GM12878 (cell line): ENCODE measurements around the gene ZNF132. TPM values are rescaled to one million over a fixed set of nuclear protein-coding genes. Genes with fewer than 3 reads are reported as not detected.

Experiments used
- ATAC-seq: fragments of 200-7000 bp; cut with Tn5 transposase; 3 replicates; pipeline ENCODE4 v1.9.1; 2020; ENCODE audit warnings: mild to moderate bottlenecking, moderate library complexity
- BruUV-seq: library from RNA; stranded (reverse); fragments of 400-500 nt; replicated peaks from 2 replicates; lab custom pipeline; 2021; lab: Mats Ljungman, UMichigan
- CTCF ChIA-PET: fragments of 300-600 bp; sonication (Branson Sonifier 250); formaldehyde crosslinking; extraction: SDS; loops from one replicate; lab custom pipeline; 2021; ENCODE audit warnings: inconsistent platforms; lab: Yijun Ruan, JAX
- POLR2A ChIA-PET: fragments of 350-600 bp; formaldehyde crosslinking; extraction: SDS; loops from one replicate; lab custom pipeline; 2021; ENCODE audit warnings: inconsistent platforms; lab: Charles Lee
- RAD21 ChIA-PET: fragments of 300-600 bp; sonication (Branson Sonifier 250); formaldehyde crosslinking; loops from one replicate; lab custom pipeline; 2023; ENCODE audit warnings: antibody characterized with exemption; ENCODE audit not compliant: unreplicated experiment; lab: Charles Lee
- SMC1A ChIA-PET: fragments of 300-600 bp; sonication (Branson Sonifier 250); formaldehyde crosslinking; loops from one replicate; lab custom pipeline; 2023; ENCODE audit not compliant: unreplicated experiment, uncharacterized antibody; lab: Charles Lee
- DNase-seq: peaks from one replicate; pipeline ENCODE4 v3.0.0-alpha.2; 2011; ENCODE audit warnings: low read depth, low spot score
- FAIRE-seq: peaks from 3 replicates; lab custom pipeline; 2011; peaks lifted over from hg19 to GRCh38; lab: Jason Lieb, UNC
- H2AFZ ChIP-seq: 2 replicates; pipeline ENCODE4 v1.6.0; 2011; ENCODE audit warnings: low read depth, low read length, control low read depth; ENCODE audit not compliant: control insufficient read depth
- H3K27ac ChIP-seq: 2 replicates; pipeline ENCODE4 v1.5.1; 2011; ENCODE audit warnings: control low read depth; ENCODE audit not compliant: control insufficient read depth, insufficient read depth
- H3K27me3 ChIP-seq, 2 experiments: replicated peaks in 1 of 2; 2 replicates each; pipeline versions ENCODE4 v1.6.0 to v1.6.1; 2011; ENCODE audit warnings: low read length in 1 of 2; ENCODE audit not compliant: control insufficient read depth in 2 of 2, insufficient read depth in 2 of 2
- H3K36me3 ChIP-seq, 2 experiments: 2 replicates each; pipeline ENCODE4 v1.5.1; 2011; ENCODE audit warnings: low read length in 1 of 2; ENCODE audit not compliant: control insufficient read depth in 2 of 2, insufficient read depth in 2 of 2
- H3K4me1 ChIP-seq: 2 replicates; pipeline ENCODE4 v1.6.1; 2011; ENCODE audit warnings: mild to moderate bottlenecking, low read length, moderate library complexity, mixed read lengths; ENCODE audit not compliant: control insufficient read depth, insufficient read depth
- H3K4me2 ChIP-seq: 2 replicates; pipeline ENCODE4 v1.6.0; 2011; ENCODE audit warnings: control low read depth; ENCODE audit not compliant: control insufficient read depth, insufficient read depth
- H3K4me3 ChIP-seq: fragments of 200-600 bp; sonication (generic); 2 replicates; pipeline ENCODE4 v1.5.1; 2016
- H3K79me2 ChIP-seq: 2 replicates; pipeline ENCODE4 v1.6.0; 2011; ENCODE audit warnings: low read length; ENCODE audit not compliant: control insufficient read depth, insufficient read depth
- H3K9ac ChIP-seq: 2 replicates; pipeline ENCODE4 v1.8.0; 2011; ENCODE audit warnings: low read length, control low read depth, mixed read lengths; ENCODE audit not compliant: control insufficient read depth, insufficient read depth
- H3K9me3 ChIP-seq: replicated peaks from 3 replicates; pipeline ENCODE4 v1.5.1; 2011; ENCODE audit warnings: mild to moderate bottlenecking, low read length; ENCODE audit not compliant: control insufficient read depth, insufficient read depth
- H4K20me1 ChIP-seq: 2 replicates; pipeline ENCODE4 v1.6.0; 2011; ENCODE audit not compliant: control insufficient read depth, insufficient read depth
- HDAC6 ChIP-seq: fragments of 200-600 bp; sonication (generic); IDR thresholded peaks from one replicate; pipeline ENCODE4 v1.8.0; 2017; ENCODE audit warnings: antibody characterized with exemption; ENCODE audit not compliant: unreplicated experiment
- POLR2AphosphoS5 ChIP-seq: IDR thresholded peaks from 2 replicates; pipeline ENCODE4 v1.6.1; 2011; ENCODE audit warnings: mild to moderate bottlenecking, low read length, inconsistent platforms
- WGBS: methylation state at CpG from one replicate; pipeline ENCODE4 v1.1.6; 2016; ENCODE audit warnings: low lambda C conversion rate; ENCODE audit not compliant: insufficient replicate concordance, insufficient coverage; ENCODE audit errors: missing lambda C conversion rate; 5-methylcytosine and 5-hydroxymethylcytosine counted together
- in situ Hi-C: fragments of 300-500 bp; cut with MboI; formaldehyde crosslinking; loops from 9 replicates; pipeline ENCODE4 v1.14.3; 2018; ENCODE audit warnings: mixed read lengths
- intact Hi-C: fragments of 100-400 bp; cut with micrococcal nuclease; formaldehyde crosslinking; loops from one replicate; pipeline ENCODE4 v1.14.2; 2022; ENCODE audit not compliant: unreplicated experiment
- polyA plus RNA-seq, 11 experiments: library from polyadenylated mRNA; depleted of rRNA in 4 of 11; unstranded in 6 of 11; stranded (reverse) in 5 of 11; fragments of >200 nt; fragmentation: Nextera tagmentation in 4 of 11; fragmentation: Illumina TruSeq in 1 of 11; extraction: Ambion mirVana in 4 of 11; extraction: Trizol in 1 of 11; gene quantifications; 1 replicate in 1 of 11; 2 replicates in 10 of 11; pipeline versions ENCODE4 v1.2.1 to v1.2.3, GENCODE V29; 2011 to 2016; ENCODE audit warnings: inconsistent platforms in 2 of 11, missing spikeins in 2 of 11, low read depth in 1 of 11
- total RNA-seq, 4 experiments: library from RNA; depleted of rRNA in 3 of 4; stranded (reverse); fragments of >200 nt in 3 of 4; fragmentation: Illumina TruSeq in 1 of 4; extraction: Trizol in 1 of 4; gene quantifications; 2 replicates each; pipeline versions ENCODE4 v1.2.1 to v1.2.3, GENCODE V29; 2013 to 2021
- TF ChIP-seq, protein P1 (sequence below): IDR thresholded peaks from 2 replicates; pipeline ENCODE4 v1.6.1; 2012; ENCODE audit warnings: improper control_type of control experiment, low read depth, low read length; ENCODE audit not compliant: insufficient replicate concordance

ZNF132 gene
- total and polyA plus RNA-seq, 10 of the 15 experiments (the other 5 are each of a cell fraction or from before 2014, with no cell fraction given): 0.56 to 4.0 (median 2.3) TPM

DNA sequence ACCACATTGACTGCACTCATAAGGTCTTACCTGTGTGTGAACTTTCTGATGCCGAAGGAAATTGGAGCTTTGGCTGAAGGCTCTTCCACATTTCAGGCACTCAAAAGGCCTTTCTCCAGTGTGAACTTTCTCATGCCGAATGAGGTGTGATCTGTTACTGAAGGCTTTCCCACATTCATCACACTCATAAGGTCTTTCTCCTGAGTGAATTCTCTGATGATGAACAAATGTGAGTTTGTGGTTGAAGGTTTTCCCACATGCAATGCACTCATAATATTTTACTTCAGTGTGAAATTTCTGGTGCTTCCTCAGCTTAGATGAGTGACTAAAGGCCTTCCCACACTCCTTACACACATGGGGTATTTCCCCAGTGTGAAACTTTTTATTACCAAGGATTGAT is 5.7 kb downstream of the ZNF132 start:
- no peak for DNase-seq
- no peak for FAIRE-seq
- ChIA-PET SMC1A (no interaction called here), POLR2A (no interaction called here), RAD21 (no interaction called here)
- in situ Hi-C loops: no loop called here
- Histone ChIP-seq H2AFZ (no peak overlapping the region), H3K4me3 (no peak overlapping the region), H3K36me3 (peaks cover 0 to 17% of the 10 kb centered on the region in 2 experiments; a peak in 2 of 4 replicates), H3K27ac (no peak overlapping the region), H3K4me2 (no peak overlapping the region), H3K9ac (no peak overlapping the region), H3K9me3 (peaks cover 57% of the 10 kb centered on the region)
- no TSS peak for BruUV-seq
- WGBS: 100% methylated on average over 2 of the region's 2 CpGs
- ATAC-seq: no peak
- TF ChIP-seq HDAC6 (no peak), POLR2AphosphoS5 (no peak)
- TF ChIP-seq, protein P1, sequence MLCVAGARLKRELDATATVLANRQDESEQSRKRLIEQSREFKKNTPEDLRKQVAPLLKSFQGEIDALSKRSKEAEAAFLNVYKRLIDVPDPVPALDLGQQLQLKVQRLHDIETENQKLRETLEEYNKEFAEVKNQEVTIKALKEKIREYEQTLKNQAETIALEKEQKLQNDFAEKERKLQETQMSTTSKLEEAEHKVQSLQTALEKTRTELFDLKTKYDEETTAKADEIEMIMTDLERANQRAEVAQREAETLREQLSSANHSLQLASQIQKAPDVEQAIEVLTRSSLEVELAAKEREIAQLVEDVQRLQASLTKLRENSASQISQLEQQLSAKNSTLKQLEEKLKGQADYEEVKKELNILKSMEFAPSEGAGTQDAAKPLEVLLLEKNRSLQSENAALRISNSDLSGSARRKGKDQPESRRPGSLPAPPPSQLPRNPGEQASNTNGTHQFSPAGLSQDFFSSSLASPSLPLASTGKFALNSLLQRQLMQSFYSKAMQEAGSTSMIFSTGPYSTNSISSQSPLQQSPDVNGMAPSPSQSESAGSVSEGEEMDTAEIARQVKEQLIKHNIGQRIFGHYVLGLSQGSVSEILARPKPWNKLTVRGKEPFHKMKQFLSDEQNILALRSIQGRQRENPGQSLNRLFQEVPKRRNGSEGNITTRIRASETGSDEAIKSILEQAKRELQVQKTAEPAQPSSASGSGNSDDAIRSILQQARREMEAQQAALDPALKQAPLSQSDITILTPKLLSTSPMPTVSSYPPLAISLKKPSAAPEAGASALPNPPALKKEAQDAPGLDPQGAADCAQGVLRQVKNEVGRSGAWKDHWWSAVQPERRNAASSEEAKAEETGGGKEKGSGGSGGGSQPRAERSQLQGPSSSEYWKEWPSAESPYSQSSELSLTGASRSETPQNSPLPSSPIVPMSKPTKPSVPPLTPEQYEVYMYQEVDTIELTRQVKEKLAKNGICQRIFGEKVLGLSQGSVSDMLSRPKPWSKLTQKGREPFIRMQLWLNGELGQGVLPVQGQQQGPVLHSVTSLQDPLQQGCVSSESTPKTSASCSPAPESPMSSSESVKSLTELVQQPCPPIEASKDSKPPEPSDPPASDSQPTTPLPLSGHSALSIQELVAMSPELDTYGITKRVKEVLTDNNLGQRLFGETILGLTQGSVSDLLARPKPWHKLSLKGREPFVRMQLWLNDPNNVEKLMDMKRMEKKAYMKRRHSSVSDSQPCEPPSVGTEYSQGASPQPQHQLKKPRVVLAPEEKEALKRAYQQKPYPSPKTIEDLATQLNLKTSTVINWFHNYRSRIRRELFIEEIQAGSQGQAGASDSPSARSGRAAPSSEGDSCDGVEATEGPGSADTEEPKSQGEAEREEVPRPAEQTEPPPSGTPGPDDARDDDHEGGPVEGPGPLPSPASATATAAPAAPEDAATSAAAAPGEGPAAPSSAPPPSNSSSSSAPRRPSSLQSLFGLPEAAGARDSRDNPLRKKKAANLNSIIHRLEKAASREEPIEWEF: no peak
- TF ChIP-seq, all 136 proteins: peak for 0
- CTCF ChIA-PET: no interaction called here
- no peaks in the 10 kb centered on the region for H3K27me3 ChIP-seq
- H3K4me1 ChIP-seq: peaks cover 3% of the 10 kb centered on the region; the same call in 1 of the 2 replicates
- peaks cover 1% of the 10 kb centered on the region; the same call in 1 of the 2 replicates for H3K79me2 ChIP-seq
- H4K20me1 ChIP-seq: no peaks in the 10 kb centered on the region
- intact Hi-C loops: no loop called here
